SK-N-SH (cell line): Measurements from ENCODE around the gene ANO2.

ENCODE experiments used
- EZH2phosphoT487 ChIP-seq: fragments of 200-600 bp; sonication (generic); IDR thresholded peaks from 2 replicates; pipeline ENCODE4 v1.6.1; 2017; ENCODE audit warnings: low read depth, mixed run types, mild to moderate bottlenecking, antibody characterized with exemption, moderate library complexity, borderline replicate concordance
- JUND ChIP-seq: IDR thresholded peaks from 2 replicates; pipeline ENCODE4 v1.4.0; 2012
- NFIC ChIP-seq: IDR thresholded peaks from 2 replicates; pipeline ENCODE4 v1.4.0; 2012; ENCODE audit warnings: borderline replicate concordance
- TF ChIP-seq, protein P1 (sequence below): fragments of 200-600 bp; sonication (generic); IDR thresholded peaks from 2 replicates; pipeline ENCODE4 v1.6.1; 2017; ENCODE audit warnings: antibody characterized with exemption, mild to moderate bottlenecking, moderate library complexity
- TF ChIP-seq, protein P2 (sequence below): IDR thresholded peaks from 2 replicates; pipeline ENCODE4 v1.4.0; 2012; ENCODE audit warnings: low read depth

DNA sequence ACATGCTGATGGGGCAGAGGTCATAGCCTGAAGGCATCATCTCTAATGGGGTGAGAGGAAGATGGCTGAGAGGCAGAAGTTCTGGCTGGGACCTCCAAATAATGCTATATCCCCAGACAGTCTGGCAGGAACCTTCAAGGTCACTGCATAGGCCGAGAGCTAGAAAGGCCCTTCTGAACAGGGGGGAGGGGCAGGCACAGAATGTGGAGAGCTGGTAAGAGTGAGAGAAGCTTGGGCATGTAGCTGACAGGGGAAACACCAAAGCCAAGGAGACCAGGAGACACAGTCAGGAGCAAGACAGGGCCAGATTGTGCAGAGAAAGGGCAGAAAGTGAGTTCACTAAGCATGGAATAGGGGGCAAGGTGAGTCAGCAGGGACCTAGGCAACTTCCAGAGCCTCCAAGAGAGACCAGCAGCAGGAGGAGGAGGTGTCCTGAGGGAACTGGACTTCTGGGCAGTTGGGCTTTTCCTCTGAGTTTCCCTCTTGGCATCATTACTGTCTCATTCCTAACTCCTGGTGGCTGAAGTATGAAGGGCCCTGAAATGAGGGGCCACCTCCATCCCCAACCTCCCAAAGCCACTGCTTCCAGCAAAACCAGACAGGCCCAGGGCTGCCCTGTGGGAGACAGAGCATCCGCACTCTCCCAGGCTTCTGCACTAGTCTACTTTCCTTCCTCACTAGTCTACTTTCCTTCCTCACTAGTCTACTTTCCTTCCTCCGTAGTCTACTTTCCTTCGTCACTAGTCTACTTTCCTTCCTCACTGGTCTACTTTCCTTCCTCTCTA, 17.1 kb downstream of the ANO2 start:
- TF ChIP-seq, protein P1, sequence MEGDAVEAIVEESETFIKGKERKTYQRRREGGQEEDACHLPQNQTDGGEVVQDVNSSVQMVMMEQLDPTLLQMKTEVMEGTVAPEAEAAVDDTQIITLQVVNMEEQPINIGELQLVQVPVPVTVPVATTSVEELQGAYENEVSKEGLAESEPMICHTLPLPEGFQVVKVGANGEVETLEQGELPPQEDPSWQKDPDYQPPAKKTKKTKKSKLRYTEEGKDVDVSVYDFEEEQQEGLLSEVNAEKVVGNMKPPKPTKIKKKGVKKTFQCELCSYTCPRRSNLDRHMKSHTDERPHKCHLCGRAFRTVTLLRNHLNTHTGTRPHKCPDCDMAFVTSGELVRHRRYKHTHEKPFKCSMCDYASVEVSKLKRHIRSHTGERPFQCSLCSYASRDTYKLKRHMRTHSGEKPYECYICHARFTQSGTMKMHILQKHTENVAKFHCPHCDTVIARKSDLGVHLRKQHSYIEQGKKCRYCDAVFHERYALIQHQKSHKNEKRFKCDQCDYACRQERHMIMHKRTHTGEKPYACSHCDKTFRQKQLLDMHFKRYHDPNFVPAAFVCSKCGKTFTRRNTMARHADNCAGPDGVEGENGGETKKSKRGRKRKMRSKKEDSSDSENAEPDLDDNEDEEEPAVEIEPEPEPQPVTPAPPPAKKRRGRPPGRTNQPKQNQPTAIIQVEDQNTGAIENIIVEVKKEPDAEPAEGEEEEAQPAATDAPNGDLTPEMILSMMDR, result no peak
- TF ChIP-seq, protein P2, sequence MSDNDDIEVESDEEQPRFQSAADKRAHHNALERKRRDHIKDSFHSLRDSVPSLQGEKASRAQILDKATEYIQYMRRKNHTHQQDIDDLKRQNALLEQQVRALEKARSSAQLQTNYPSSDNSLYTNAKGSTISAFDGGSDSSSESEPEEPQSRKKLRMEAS, result no peak
- TF ChIP-seq JUND (no peak), EZH2phosphoT487 (no peak), NFIC (no peak)
